MM.1S (cell line): ENCODE data around the gene PTPRF.

Source experiments
- DNase-seq: peaks from one replicate; pipeline ENCODE4 v3.0.0-alpha.2; 2015
- H2AFZ ChIP-seq: fragments of 300-600 bp; sonication (generic); 2 replicates; pipeline ENCODE4 v1.6.0; 2016; ENCODE audit warnings: antibody characterized with exemption, low read length
- H3F3A ChIP-seq: fragments of 300-600 bp; sonication (generic); 2 replicates; pipeline ENCODE4 v1.6.1; 2016; ENCODE audit warnings: mild to moderate bottlenecking, antibody characterized with exemption, low read length, moderate library complexity, mixed read lengths; ENCODE audit not compliant: insufficient read depth
- H3K27ac ChIP-seq: fragments of 300-600 bp; sonication (generic); 2 replicates; pipeline ENCODE4 v1.5.1; 2016; ENCODE audit warnings: mild to moderate bottlenecking, low read length
- H3K27me3 ChIP-seq: fragments of 300-600 bp; sonication (generic); replicated peaks from 2 replicates; pipeline ENCODE4 v1.6.0; 2016; ENCODE audit warnings: low read length; ENCODE audit not compliant: insufficient read depth
- H3K36me3 ChIP-seq: fragments of 300-600 bp; sonication (generic); replicated peaks from 2 replicates; pipeline ENCODE4 v1.6.1; 2016; ENCODE audit warnings: mild to moderate bottlenecking, low read length, mixed read lengths; ENCODE audit not compliant: insufficient read depth
- H3K4me1 ChIP-seq: fragments of 300-600 bp; sonication (generic); 2 replicates; pipeline ENCODE4 v1.6.1; 2016; ENCODE audit warnings: low read length, mixed read lengths
- H3K4me2 ChIP-seq: fragments of 300-600 bp; sonication (generic); 2 replicates; pipeline ENCODE4 v1.6.0; 2016; ENCODE audit warnings: low read depth, low read length
- H3K4me3 ChIP-seq: fragments of 300-600 bp; sonication (generic); 2 replicates; pipeline ENCODE4 v1.5.1; 2016; ENCODE audit warnings: low read length, mixed read lengths
- H3K79me2 ChIP-seq: fragments of 300-600 bp; sonication (generic); 2 replicates; pipeline ENCODE4 v1.6.1; 2016; ENCODE audit warnings: mixed run types, low read length, mixed read lengths
- H3K9ac ChIP-seq: fragments of 300-600 bp; sonication (generic); 2 replicates; pipeline ENCODE4 v1.6.1; 2016; ENCODE audit warnings: low read length, mixed read lengths
- H3K9me2 ChIP-seq: fragments of 300-600 bp; sonication (generic); replicated peaks from 2 replicates; pipeline ENCODE4 v1.6.1; 2016; ENCODE audit warnings: mild to moderate bottlenecking, low read length, mixed read lengths; ENCODE audit not compliant: insufficient read depth
- H3K9me3 ChIP-seq: fragments of 300-600 bp; sonication (generic); replicated peaks from 2 replicates; pipeline ENCODE4 v1.6.1; 2016; ENCODE audit warnings: mild to moderate bottlenecking, low read length, mixed read lengths; ENCODE audit not compliant: insufficient read depth
- H4K20me1 ChIP-seq: fragments of 300-600 bp; sonication (generic); 2 replicates; pipeline ENCODE4 v1.6.1; 2016; ENCODE audit warnings: mild to moderate bottlenecking, low read length, moderate library complexity, mixed read lengths; ENCODE audit not compliant: insufficient read depth
- EZH2 ChIP-seq: fragments of 300-600 bp; sonication (generic); optimal IDR thresholded peaks from 2 replicates; pipeline ENCODE3; 2017; ENCODE audit warnings: low read depth, mild to moderate bottlenecking, antibody characterized with exemption, low read length, mixed read lengths
- EZH2phosphoT487 ChIP-seq: fragments of 300-600 bp; sonication (generic); IDR thresholded peaks from 2 replicates; pipeline ENCODE4 v1.6.1; 2018; ENCODE audit warnings: antibody characterized with exemption, low read length
- TF ChIP-seq, protein P1 (sequence below): fragments of 300-600 bp; sonication (generic); IDR thresholded peaks from 2 replicates; pipeline ENCODE4 v1.5.1; 2016; ENCODE audit warnings: antibody characterized with exemption, low read length, mixed read lengths

PTPRF gene

DNA sequence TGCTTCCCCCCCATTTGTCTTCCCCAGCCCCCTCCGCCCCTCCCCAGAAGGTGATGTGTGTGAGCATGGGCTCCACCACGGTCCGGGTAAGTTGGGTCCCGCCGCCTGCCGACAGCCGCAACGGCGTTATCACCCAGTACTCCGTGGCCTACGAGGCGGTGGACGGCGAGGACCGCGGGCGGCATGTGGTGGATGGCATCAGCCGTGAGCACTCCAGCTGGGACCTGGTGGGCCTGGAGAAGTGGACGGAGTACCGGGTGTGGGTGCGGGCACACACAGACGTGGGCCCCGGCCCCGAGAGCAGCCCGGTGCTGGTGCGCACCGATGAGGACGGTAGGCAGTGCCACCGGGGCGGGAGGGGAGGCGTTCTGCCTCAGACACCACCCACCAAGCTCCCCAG is 67.0 kb downstream of the PTPRF start:
- no peak overlapping the region for H3K4me3 ChIP-seq
- H3K4me2 ChIP-seq, result no peak overlapping the region
- H3K79me2 ChIP-seq, result no peaks in the 10 kb centered on the region
- TF ChIP-seq EZH2 (no peak), EZH2phosphoT487 (no peak)
- TF ChIP-seq, protein P1, sequence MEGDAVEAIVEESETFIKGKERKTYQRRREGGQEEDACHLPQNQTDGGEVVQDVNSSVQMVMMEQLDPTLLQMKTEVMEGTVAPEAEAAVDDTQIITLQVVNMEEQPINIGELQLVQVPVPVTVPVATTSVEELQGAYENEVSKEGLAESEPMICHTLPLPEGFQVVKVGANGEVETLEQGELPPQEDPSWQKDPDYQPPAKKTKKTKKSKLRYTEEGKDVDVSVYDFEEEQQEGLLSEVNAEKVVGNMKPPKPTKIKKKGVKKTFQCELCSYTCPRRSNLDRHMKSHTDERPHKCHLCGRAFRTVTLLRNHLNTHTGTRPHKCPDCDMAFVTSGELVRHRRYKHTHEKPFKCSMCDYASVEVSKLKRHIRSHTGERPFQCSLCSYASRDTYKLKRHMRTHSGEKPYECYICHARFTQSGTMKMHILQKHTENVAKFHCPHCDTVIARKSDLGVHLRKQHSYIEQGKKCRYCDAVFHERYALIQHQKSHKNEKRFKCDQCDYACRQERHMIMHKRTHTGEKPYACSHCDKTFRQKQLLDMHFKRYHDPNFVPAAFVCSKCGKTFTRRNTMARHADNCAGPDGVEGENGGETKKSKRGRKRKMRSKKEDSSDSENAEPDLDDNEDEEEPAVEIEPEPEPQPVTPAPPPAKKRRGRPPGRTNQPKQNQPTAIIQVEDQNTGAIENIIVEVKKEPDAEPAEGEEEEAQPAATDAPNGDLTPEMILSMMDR, result no peak
- no peak overlapping the region for H3K9ac ChIP-seq
- no peaks in the 10 kb centered on the region for H3F3A ChIP-seq
- H4K20me1 ChIP-seq, result no peaks in the 10 kb centered on the region
- no peak for DNase-seq
- no peak overlapping the region for H2AFZ ChIP-seq
- H3K9me2 ChIP-seq, result no peaks in the 10 kb centered on the region
- H3K9me3 ChIP-seq, result no peaks in the 10 kb centered on the region
- H3K27me3 ChIP-seq, result no peaks in the 10 kb centered on the region
- H3K27ac ChIP-seq, result no peak overlapping the region
- H3K36me3 ChIP-seq, result no peaks in the 10 kb centered on the region
- H3K4me1 ChIP-seq, result no peaks in the 10 kb centered on the region

GRCh38 chr1:43598622-43599021 is 67.9 kb downstream of the PTPRF start:
- no peak overlapping the region for H2AFZ ChIP-seq
- no peaks in the 10 kb centered on the region for H3K9me2 ChIP-seq
- no peaks in the 10 kb centered on the region for H3K36me3 ChIP-seq
- no peak overlapping the region for H3K4me3 ChIP-seq
- no peaks in the 10 kb centered on the region for H3K9me3 ChIP-seq
- no peak overlapping the region for H3K4me2 ChIP-seq
- TF ChIP-seq, protein P1, result no peak
- TF ChIP-seq EZH2phosphoT487, result no peak
- TF ChIP-seq EZH2, result no peak
- H3K9ac ChIP-seq, result no peak overlapping the region
- no peak overlapping the region for H3K27ac ChIP-seq
- no peaks in the 10 kb centered on the region for H4K20me1 ChIP-seq
- DNase-seq, result no peak
- H3K4me1 ChIP-seq, result no peaks in the 10 kb centered on the region
- H3K27me3 ChIP-seq, result no peaks in the 10 kb centered on the region
- H3K79me2 ChIP-seq, result no peaks in the 10 kb centered on the region
- H3F3A ChIP-seq, result no peaks in the 10 kb centered on the region

DNA sequence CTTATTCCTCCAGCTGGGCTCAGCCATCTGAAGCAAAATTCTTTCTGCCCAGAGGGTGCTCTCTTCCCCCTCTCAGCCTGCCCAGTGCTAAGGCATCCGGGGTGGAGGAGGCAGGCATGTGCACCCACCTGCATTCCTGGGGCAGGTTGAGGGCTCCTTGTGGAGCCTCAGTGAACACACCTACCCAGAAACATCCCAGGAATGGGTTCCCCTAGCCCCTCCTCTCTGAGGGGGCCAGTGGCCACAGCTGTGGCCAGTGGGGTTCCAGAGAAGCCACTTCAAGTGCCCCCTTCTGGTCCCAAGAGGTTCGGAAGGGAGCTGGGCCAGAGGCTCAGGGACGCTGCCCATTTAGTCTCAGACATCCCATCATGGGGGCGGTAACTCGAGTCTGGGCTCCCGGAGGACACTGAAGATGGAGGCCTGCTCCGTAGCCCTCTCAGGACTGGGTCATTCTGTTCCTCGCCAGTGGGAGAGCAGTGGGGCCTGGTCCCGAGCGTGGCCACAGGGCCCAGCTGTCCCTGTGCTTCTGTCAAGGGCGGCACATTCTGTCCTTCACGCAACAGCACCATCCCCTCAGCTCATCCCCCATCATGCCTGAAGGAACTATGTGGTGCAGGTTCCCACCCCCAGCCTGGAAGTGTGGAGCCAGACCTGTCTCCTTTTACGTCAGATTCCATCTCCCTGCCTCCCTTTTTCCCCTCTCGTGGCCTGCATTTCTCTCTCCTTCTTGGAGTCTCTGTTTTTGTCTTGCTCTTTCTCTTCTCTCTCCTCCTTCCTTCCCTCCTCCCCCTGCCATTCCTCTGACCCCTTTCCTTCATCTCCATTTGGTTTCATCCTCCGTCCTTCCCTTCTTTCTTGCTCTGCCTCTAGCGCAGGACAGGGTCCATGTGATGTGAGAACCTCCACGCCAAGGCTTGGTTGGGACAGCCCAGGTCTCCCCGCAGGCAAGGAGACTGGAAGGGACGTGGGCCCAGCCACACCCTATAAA is 69.6 kb downstream of the PTPRF start:
- Histone ChIP-seq H3K4me1 (no peaks in the 10 kb centered on the region), H3K27me3 (no peaks in the 10 kb centered on the region), H3K4me3 (no peak overlapping the region), H3K9me2 (no peaks in the 10 kb centered on the region), H2AFZ (no peak overlapping the region), H3K27ac (no peak overlapping the region), H3K9me3 (no peaks in the 10 kb centered on the region), H3K36me3 (no peaks in the 10 kb centered on the region), H4K20me1 (no peaks in the 10 kb centered on the region), H3K9ac (no peak overlapping the region), H3F3A (no peaks in the 10 kb centered on the region), H3K79me2 (no peaks in the 10 kb centered on the region), H3K4me2 (no peak overlapping the region)
- TF ChIP-seq, protein P1, result no peak
- no peak for TF ChIP-seq EZH2
- TF ChIP-seq EZH2phosphoT487, result no peak
- no peak for DNase-seq
